ENCODE data around the gene WIPF3. TPM values are rescaled to one million over a fixed set of nuclear protein-coding genes. Genes with fewer than 3 reads are reported as not detected.

WIPF3 gene
- total and polyA plus RNA-seq, 12 donors: 1.1 to 15.4 (median 6.9) TPM

GRCh38 chr7:29805031-29805430, 1.3 kb upstream of the WIPF3 start:
- no peak for TF ChIP-seq CTCF (IDR thresholded peaks at IDR 0.05)
- no peak overlapping the region for H3K27ac ChIP-seq
- no peak for ATAC-seq

DNA sequence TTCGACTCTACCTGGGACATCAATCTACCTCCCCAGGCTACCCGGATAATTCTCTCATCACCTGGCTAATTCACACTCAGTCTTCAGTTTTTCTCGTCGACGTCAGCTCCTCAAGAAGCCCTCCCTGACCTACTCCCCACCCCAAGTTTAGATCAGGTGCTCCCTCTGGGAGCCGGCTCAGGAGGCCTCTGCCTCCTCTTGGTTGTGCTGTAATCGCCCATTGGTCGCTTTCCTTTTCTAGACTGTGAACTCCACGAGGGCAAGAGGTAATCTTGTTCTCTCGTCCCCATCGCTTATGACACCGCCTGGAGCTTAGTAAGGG, 461 bp upstream of the WIPF3 start:
- intact Hi-C loops (cut with DNase I): loop anchor here in 3 of 10 donors (5.0 to 10.0 kb wide), 3 partner anchors 49 to 61 kb away; no protein-coding TSS in a partner anchor
- Histone ChIP-seq H3K4me3 (peak overlapping the region in 9 of 10 donors; percentile 57 to 84 (median 67)), H3K27ac (peak overlapping the region in 7 of 10 donors; percentile 5 to 81 (median 73)), H3K4me1 (peaks cover 0 to 15% (median 12%) of the 10 kb centered on the region in 9 donors), H3K27me3 (peaks cover 0 to 66% (median 0%) of the 10 kb centered on the region in 7 donors), H3K36me3 (no peaks in the 10 kb centered on the region), H3K9me3 (no peaks in the 10 kb centered on the region)
- 58 to 61% methylated on average over 12 of the region's 12 CpGs for WGBS, 2 donors
- ATAC-seq: peak in 1 of 8 donors; percentile 13
- DNase-seq: no peak
- TF ChIP-seq CTCF (IDR thresholded peaks at IDR 0.05): no peak

More at GRCh38 chr7:29805031-29805430, 1.3 kb upstream of the WIPF3 start:
- Histone ChIP-seq H3K36me3 (no peaks in the 10 kb centered on the region), H3K4me1 (peaks cover 0 to 15% (median 12%) of the 10 kb centered on the region in 9 donors), H3K27me3 (peaks cover 0 to 58% (median 0%) of the 10 kb centered on the region in 7 donors), H3K9me3 (no peaks in the 10 kb centered on the region), H3K4me3 (no peak overlapping the region)
- no peak for DNase-seq
- intact Hi-C loops (cut with DNase I): loop anchor here in 3 of 10 donors (5.0 to 10.0 kb wide), 3 partner anchors 48 to 62 kb away; no protein-coding TSS in a partner anchor
- WGBS, 2 donors: 81 to 89% methylated on average over 7 of the region's 7 CpGs

DNA sequence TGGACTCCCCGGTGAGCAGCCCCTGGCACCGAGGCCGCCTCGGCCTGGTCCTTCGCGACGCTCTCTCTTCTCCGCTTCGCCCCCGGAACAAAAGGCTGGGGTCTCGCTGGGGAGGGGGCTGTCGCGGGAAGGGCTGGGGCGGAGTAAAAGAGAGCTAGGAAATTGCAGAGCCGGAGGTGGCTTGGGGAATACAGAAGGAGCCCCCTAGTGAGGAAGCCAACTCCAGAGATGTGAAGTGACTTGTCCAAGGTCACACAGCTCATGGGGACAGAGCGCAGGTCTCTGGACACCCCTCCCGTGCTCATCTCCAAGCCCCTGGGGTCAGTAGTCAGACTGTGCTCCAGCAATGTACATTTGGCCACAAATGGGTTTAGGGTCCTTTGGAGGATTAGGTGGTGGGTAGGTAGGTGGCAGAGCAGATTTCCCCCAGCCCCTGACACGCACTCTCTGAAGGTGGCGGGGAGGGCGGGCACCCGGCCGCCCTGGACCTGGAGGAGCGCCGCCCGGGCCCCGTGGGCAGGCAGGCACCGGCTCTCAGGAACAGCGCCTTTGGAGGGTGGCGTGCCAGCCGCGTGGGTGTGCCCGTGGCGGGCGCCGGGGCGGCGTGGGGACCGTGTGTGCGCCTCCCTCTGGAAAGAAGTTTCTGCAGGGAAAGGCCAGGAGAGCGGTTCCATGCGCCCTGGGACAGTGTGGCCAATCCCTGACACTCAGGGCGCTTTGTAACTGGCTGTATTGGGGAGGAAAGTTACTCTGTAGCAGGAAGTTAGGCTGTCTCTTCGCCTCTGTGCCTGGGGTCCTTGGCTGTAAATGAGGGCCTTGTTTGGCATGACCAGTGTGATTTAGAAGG, 910 bp downstream of the WIPF3 start:
- no peaks in the 10 kb centered on the region for H3K36me3 ChIP-seq
- intact Hi-C loops (cut with DNase I): loop anchor here in 3 of 10 donors (5.0 to 10.0 kb wide), 3 partner anchors 50 to 60 kb away; no protein-coding TSS in a partner anchor
- WGBS, 2 donors: 3 to 6% methylated on average over 43 of the region's 43 CpGs

More for the DNA sequence above, 910 bp downstream of the WIPF3 start:
- H3K27ac ChIP-seq: peak overlapping the region; percentile 17 to 83 (median 74)
- TF ChIP-seq CTCF (IDR thresholded peaks at IDR 0.05): peak in 7 of 9 donors; percentile 7 to 55 (median 47)
- H3K4me3 ChIP-seq: peak overlapping the region; percentile 0 to 84 (median 64)
- peak; percentile 38 to 64 for DNase-seq
- no peaks in the 10 kb centered on the region for H3K9me3 ChIP-seq
- ATAC-seq: peak; percentile 49 to 86 (median 76)
- peaks cover 0 to 25% (median 18%) of the 10 kb centered on the region in 9 donors for H3K4me1 ChIP-seq
- H3K27me3 ChIP-seq: peaks cover 0 to 68% (median 0%) of the 10 kb centered on the region in 7 donors

Measured in heart right ventricle (tissue), 16 donors.